Suprapubic skin (tissue), 4 donors: ENCODE data around the gene CTNNA3. TPM values are rescaled to one million over a fixed set of nuclear protein-coding genes. Genes with fewer than 3 reads are reported as not detected.

Source experiments
- DNase-seq, 2 donors: peaks; one replicate each; pipeline ENCODE4 v3.0.0-alpha.2; 2019; ENCODE audit warnings: low spot score in 2 of 2
- H3K27ac ChIP-seq: fragments of 200-600 bp; sonication (generic); one replicate; pipeline ENCODE4 v1.5.1; 2019
- H3K27me3 ChIP-seq: fragments of 200-600 bp; sonication (generic); one replicate; pipeline ENCODE4 v1.5.1; 2019
- H3K36me3 ChIP-seq: fragments of 200-600 bp; sonication (generic); one replicate; pipeline ENCODE4 v1.5.1; 2019
- H3K4me1 ChIP-seq: fragments of 200-600 bp; sonication (generic); one replicate; pipeline ENCODE4 v1.5.1; 2019
- H3K4me3 ChIP-seq: fragments of 200-600 bp; sonication (generic); one replicate; pipeline ENCODE4 v1.5.1; 2019; ENCODE audit warnings: mild to moderate bottlenecking
- H3K9me3 ChIP-seq: fragments of 200-600 bp; sonication (generic); one replicate; pipeline ENCODE4 v1.5.1; 2019
- EP300 ChIP-seq: sonication (generic); formaldehyde crosslinking; IDR thresholded peaks from one replicate; pipeline ENCODE4 v1.6.1; 2017; ENCODE audit warnings: antibody characterized with exemption
- POLR2A ChIP-seq, 2 donors: fragments of 450-650 bp; IDR thresholded peaks; one replicate each; pipeline ENCODE4 v1.6.1; 2017; ENCODE audit warnings: antibody characterized with exemption in 2 of 2, mild to moderate bottlenecking in 2 of 2, moderate library complexity in 2 of 2
- POLR2AphosphoS5 ChIP-seq, 3 donors: sonication (generic); formaldehyde crosslinking; IDR thresholded peaks; one replicate each; pipeline ENCODE4 v1.6.1; 2017; ENCODE audit warnings: antibody characterized with exemption in 3 of 3
- WGBS: methylation state at CpG from one replicate; pipeline ENCODE4 v1.1.5; 2018; 5-methylcytosine and 5-hydroxymethylcytosine counted together
- total RNA-seq, 4 donors: library from RNA; depleted of rRNA; stranded (reverse); fragments of >200 nt; gene quantifications; one replicate each; pipeline ENCODE4 v1.1.0, GENCODE V29; 2016
- TF ChIP-seq, protein P1 (sequence below), 2 donors: fragments of 200-600 bp in 1 of 2; fragments of 450-650 bp in 1 of 2; sonication (generic) in 1 of 2; IDR thresholded peaks; one replicate each; pipeline ENCODE4 v1.5.1; 2016 to 2019; ENCODE audit warnings: antibody characterized with exemption in 2 of 2, mild to moderate bottlenecking in 1 of 2, moderate library complexity in 1 of 2

CTNNA3 gene
- total RNA-seq, 4 donors from 2014 or later: 0.08 to 0.29 (median 0.21) TPM

DNA sequence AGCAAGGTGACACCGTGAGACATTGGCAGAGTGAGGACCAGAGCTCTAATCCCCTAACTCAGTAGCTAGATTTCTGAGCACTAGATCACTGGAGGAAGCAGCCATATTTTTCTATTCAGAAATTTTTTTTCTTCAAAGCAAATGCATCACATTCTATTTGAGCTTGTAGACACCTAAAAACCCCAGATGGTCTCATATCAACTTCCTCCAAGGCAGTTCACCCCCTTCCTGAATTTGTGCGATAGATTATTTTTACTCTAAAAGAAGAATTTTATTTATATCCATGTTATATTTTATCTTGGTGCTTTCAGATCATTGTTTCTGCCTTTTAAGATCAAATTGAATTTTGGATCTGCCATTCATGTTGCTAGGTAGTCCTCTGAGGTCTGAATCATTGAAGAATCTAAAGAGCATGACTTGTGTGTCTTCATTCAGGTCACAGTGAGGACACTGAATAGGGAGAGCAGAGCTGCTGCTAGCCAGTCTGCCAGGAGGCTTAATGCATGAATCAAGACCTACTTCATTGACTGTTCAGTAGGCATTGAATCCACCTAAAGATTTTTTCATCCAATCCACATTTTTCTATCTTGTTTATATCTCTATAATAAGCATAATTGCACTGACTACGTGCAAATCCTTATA lies 863.1 kb downstream of the CTNNA3 start:
- Histone ChIP-seq H3K27ac (no peak overlapping the region), H3K36me3 (no peaks in the 10 kb centered on the region), H3K27me3 (no peaks in the 10 kb centered on the region), H3K4me3 (no peak overlapping the region), H3K4me1 (no peaks in the 10 kb centered on the region), H3K9me3 (no peaks in the 10 kb centered on the region)
- TF ChIP-seq POLR2AphosphoS5 (IDR thresholded peaks at IDR 0.05) (no peak), EP300 (no peak), POLR2A (IDR thresholded peaks at IDR 0.05) (no peak)
- TF ChIP-seq, protein P1, sequence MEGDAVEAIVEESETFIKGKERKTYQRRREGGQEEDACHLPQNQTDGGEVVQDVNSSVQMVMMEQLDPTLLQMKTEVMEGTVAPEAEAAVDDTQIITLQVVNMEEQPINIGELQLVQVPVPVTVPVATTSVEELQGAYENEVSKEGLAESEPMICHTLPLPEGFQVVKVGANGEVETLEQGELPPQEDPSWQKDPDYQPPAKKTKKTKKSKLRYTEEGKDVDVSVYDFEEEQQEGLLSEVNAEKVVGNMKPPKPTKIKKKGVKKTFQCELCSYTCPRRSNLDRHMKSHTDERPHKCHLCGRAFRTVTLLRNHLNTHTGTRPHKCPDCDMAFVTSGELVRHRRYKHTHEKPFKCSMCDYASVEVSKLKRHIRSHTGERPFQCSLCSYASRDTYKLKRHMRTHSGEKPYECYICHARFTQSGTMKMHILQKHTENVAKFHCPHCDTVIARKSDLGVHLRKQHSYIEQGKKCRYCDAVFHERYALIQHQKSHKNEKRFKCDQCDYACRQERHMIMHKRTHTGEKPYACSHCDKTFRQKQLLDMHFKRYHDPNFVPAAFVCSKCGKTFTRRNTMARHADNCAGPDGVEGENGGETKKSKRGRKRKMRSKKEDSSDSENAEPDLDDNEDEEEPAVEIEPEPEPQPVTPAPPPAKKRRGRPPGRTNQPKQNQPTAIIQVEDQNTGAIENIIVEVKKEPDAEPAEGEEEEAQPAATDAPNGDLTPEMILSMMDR (IDR thresholded peaks at IDR 0.05): no peak
- DNase-seq: no peak
- WGBS: 77% methylated on average over 3 of the region's 3 CpGs

DNA sequence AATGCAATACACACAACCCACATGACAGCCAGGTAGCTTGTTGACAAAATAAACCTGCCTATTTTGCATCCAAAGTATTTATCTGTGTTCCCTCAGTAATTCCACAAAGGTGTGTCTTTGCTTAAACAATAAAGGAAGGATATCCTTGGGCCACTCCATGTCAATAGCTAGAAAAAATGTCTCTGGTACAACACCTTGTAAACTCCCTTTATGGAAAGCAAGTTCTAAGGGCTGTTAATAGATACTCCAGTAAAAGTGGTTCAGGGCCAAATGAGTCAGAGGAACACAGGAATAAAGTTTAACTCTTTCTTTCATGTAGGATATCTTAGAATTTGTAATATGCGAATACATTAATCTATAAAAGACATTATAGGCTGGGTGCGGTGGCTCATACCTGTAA lies 867.0 kb downstream of the CTNNA3 start:
- Histone ChIP-seq H3K27ac (no peak overlapping the region), H3K4me1 (no peaks in the 10 kb centered on the region), H3K9me3 (no peaks in the 10 kb centered on the region), H3K27me3 (no peaks in the 10 kb centered on the region), H3K4me3 (no peak overlapping the region), H3K36me3 (no peaks in the 10 kb centered on the region)
- TF ChIP-seq, protein P1 (IDR thresholded peaks at IDR 0.05): no peak
- no peak for TF ChIP-seq POLR2AphosphoS5 (IDR thresholded peaks at IDR 0.05)
- no peak for TF ChIP-seq POLR2A (IDR thresholded peaks at IDR 0.05)
- no peak for TF ChIP-seq EP300
- WGBS: 86% methylated on average over 2 of the region's 2 CpGs
- DNase-seq: no peak

DNA sequence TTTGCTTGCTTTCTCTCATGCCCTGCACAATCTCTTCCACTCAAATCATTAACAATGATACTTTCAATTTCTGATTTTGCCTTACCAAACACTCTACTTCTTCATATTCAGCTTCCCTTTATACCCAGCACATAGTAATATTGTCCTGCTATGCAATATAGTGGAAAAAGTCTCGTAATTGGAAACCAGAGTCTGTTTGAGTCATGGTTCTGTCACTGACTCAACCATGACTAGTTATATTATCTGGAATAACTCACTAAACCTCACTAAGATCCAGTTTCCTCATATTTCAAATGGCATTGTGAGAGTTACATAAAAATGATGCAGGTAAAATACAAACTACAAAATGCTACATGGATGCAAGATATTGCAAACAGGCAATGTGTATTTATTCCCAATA lies 868.6 kb downstream of the CTNNA3 start:
- WGBS: 69% methylated on average over 1 of the region's 1 CpG
- Histone ChIP-seq H3K9me3 (no peaks in the 10 kb centered on the region), H3K36me3 (no peaks in the 10 kb centered on the region), H3K27ac (no peak overlapping the region), H3K27me3 (no peaks in the 10 kb centered on the region), H3K4me3 (no peak overlapping the region), H3K4me1 (no peaks in the 10 kb centered on the region)
- no peak for DNase-seq
- TF ChIP-seq POLR2AphosphoS5 (IDR thresholded peaks at IDR 0.05): no peak

DNA sequence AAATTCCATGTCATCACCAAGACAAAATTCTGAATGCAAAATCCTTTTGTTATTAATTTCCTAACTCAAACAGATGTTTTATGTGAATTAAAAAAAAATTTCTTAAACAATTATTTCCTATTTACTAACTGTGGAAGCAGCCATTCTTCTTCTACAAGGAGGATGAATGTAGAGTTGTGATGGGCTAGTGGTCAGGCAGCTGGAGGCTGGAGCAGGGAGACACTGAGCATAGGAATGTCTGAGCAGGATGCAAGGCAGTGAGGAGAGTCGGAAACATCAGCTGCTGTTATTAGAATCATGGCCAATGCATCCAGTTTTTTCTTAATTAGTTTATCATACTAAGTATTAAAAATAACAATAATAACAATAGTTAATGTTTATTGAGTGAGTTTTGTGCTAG lies 872.7 kb downstream of the CTNNA3 start:
- TF ChIP-seq POLR2A (IDR thresholded peaks at IDR 0.05) (no peak), POLR2AphosphoS5 (IDR thresholded peaks at IDR 0.05) (no peak), EP300 (no peak)
- TF ChIP-seq, protein P1 (IDR thresholded peaks at IDR 0.05): no peak
- no peaks in the 10 kb centered on the region for H3K36me3 ChIP-seq
- H3K4me3 ChIP-seq: no peak overlapping the region
- 74% methylated on average over 1 of the region's 1 CpG for WGBS
- no peak for DNase-seq
- no peaks in the 10 kb centered on the region for H3K4me1 ChIP-seq
- H3K27ac ChIP-seq: no peak overlapping the region
- H3K9me3 ChIP-seq: no peaks in the 10 kb centered on the region
- no peaks in the 10 kb centered on the region for H3K27me3 ChIP-seq

DNA sequence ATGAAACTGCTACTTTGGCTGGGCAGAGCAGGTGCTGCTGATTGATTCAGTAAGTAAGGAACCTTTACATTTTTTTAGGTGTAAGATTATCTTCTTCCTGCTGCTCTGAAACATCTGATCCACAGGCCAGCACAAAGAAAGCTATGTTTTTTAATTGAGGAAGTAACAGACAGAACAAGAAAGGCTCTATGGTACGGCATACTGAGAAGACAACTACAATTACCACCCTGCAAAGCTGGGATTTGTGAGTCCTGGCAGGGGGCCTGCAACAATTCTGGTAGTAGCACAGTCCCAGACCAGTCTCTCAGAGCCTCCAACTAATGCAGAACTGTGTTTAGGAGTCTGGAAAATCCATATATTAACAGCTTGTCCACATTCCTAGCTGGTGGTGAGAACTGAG lies 873.2 kb downstream of the CTNNA3 start:
- H3K36me3 ChIP-seq: no peaks in the 10 kb centered on the region
- no peaks in the 10 kb centered on the region for H3K4me1 ChIP-seq
- 67% methylated on average over 1 of the region's 1 CpG for WGBS
- H3K4me3 ChIP-seq: no peak overlapping the region
- DNase-seq: no peak
- no peak for TF ChIP-seq POLR2AphosphoS5 (IDR thresholded peaks at IDR 0.05)
- TF ChIP-seq, protein P1 (IDR thresholded peaks at IDR 0.05): no peak
- no peak for TF ChIP-seq EP300
- no peak for TF ChIP-seq POLR2A (IDR thresholded peaks at IDR 0.05)
- no peaks in the 10 kb centered on the region for H3K27me3 ChIP-seq
- no peaks in the 10 kb centered on the region for H3K9me3 ChIP-seq
- no peak overlapping the region for H3K27ac ChIP-seq

DNA sequence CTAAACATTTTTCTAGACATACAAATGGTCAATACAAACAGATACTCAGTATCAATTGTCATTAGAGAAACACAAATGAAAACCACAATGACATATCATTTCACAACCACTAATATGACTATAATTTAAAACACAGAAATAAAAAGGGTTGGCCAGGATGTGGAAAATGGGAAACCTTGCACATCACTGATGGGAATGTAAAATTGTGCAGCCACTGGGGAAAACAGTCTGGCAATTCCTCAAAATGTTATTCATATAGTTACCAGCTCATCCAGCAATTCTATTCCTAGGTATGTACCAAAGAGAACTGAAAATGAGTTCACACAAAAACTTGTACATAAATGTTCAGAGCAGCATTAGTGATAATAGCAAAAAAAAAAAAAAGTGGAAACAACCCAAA lies 876.3 kb downstream of the CTNNA3 start:
- H3K27me3 ChIP-seq: no peaks in the 10 kb centered on the region
- H3K36me3 ChIP-seq: no peaks in the 10 kb centered on the region
- DNase-seq: no peak
- no peak for TF ChIP-seq POLR2A (IDR thresholded peaks at IDR 0.05)
- TF ChIP-seq, protein P1 (IDR thresholded peaks at IDR 0.05): no peak
- no peak for TF ChIP-seq POLR2AphosphoS5 (IDR thresholded peaks at IDR 0.05)
- TF ChIP-seq EP300: no peak
- H3K27ac ChIP-seq: no peak overlapping the region
- H3K9me3 ChIP-seq: no peaks in the 10 kb centered on the region
- no peak overlapping the region for H3K4me3 ChIP-seq
- no peaks in the 10 kb centered on the region for H3K4me1 ChIP-seq
